NT2/D1 (cell line): Measurements from ENCODE around the gene KCNN1.

Experiments used
- SUZ12 ChIP-seq: IDR thresholded peaks from 2 replicates; pipeline ENCODE4 v1.6.1; 2011; ENCODE audit not compliant: insufficient read length, insufficient read depth; ENCODE audit errors: extremely low read depth
- ZNF274 ChIP-seq: IDR thresholded peaks from 2 replicates; pipeline ENCODE4 v1.6.1; 2011; ENCODE audit warnings: mild to moderate bottlenecking, low read depth, low read length

GRCh38 chr19:17977021-17977420 is 10.1 kb downstream of the KCNN1 start:
- no peak for TF ChIP-seq ZNF274
- TF ChIP-seq SUZ12: no peak
